HG03060 (cell line): ENCODE data around the gene SORCS3.

ENCODE experiments used
- ATAC-seq: cut with Tn5 transposase; IDR thresholded peaks from one replicate; pipeline ENCODE4 v1.9.1; 2021; ENCODE audit warnings: low read depth, moderate number of reproducible peaks; ENCODE audit not compliant: unreplicated experiment

Gene SORCS3

GRCh38 chr10:105288026-105288425, 646.9 kb downstream of the SORCS3 start:
- ATAC-seq, result no peak

GRCh38 chr10:105288613-105289012, 647.5 kb downstream of the SORCS3 start:
- ATAC-seq, result no peak

DNA sequence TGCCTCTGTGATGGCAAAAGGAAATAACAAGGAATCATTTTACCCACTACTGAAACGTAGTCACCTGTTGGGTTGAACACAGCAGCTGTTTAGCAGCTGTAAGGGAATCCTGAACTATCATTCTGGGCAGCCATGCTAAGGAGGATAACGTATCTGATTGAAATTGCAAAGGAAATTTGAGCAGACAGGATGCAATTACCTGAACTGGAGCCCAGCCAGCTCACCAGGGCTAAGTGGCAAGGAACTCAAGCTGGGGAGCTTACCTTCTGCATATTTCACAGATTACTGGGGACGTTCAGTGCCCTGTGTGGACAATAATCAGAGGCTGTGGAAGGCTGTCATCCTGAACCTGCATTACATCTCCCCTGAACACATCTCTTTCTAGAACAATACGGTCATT, 650.5 kb downstream of the SORCS3 start:
- ATAC-seq, result no peak

DNA sequence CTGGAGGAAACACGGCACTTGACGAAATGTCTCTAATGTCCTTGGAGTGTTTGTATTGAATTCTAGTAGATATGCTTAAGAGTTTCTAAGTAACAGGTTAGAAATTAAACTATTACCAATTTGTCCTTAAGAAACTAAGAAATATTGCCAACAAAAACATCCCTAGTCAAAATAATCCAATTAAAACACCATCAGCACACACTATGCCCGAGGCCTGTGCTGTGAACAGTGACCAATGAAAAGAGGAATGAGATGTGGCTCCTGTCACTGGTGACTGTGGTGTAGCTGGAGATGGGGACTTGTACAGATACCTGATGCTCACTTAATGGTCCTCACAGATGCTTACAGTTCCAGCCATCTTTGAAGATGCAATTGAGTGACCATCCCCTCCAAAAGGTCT, 651.1 kb downstream of the SORCS3 start:
- no peak for ATAC-seq
